BE2C (cell line): ENCODE data around the gene ERCC2.
A peak's percentile ranks its signal among the peaks of the same experiment; 100 is the strongest.
"Not testable (repeated sequence)": the region's sequence is repeated elsewhere in the genome, so short reads cannot be mapped to it uniquely, and the experiment has no call there.

Experiments used
- DNase-seq: peaks from one replicate; pipeline ENCODE4 v3.0.0-alpha.2; 2020
- H3K27me3 ChIP-seq: fragments of 250-450 bp; sonication (Bioruptor Pico); 2 replicates; pipeline ENCODE4 v1.5.1; 2020; ENCODE audit warnings: mild to moderate bottlenecking
- H3K36me3 ChIP-seq: fragments of 250-450 bp; sonication (Bioruptor Pico); 2 replicates; pipeline ENCODE4 v1.5.1; 2020; ENCODE audit warnings: mild to moderate bottlenecking
- H3K4me1 ChIP-seq: fragments of 250-450 bp; sonication (Bioruptor Pico); 2 replicates; pipeline ENCODE4 v1.5.1; 2020
- H3K4me3 ChIP-seq: 2 replicates; pipeline ENCODE4 v1.5.1; 2011; ENCODE audit warnings: low read depth, low read length
- H3K9me3 ChIP-seq: fragments of 250-450 bp; sonication (Bioruptor Pico); 2 replicates; pipeline ENCODE4 v1.5.1; 2020
- TF ChIP-seq, protein P1 (sequence below): IDR thresholded peaks from 2 replicates; pipeline ENCODE4 v1.5.1; 2012; ENCODE audit warnings: mild to moderate bottlenecking, low read depth, low read length

ERCC2 gene

GRCh38 chr19:45314708-45315245, 55.6 kb downstream of the ERCC2 start:
- H3K27me3 ChIP-seq: peaks cover 21% of the 10 kb centered on the region
- no peaks in the 10 kb centered on the region for H3K4me1 ChIP-seq
- no peaks in the 10 kb centered on the region for H3K9me3 ChIP-seq
- H3K36me3 ChIP-seq: no peaks in the 10 kb centered on the region
- no peak overlapping the region for H3K4me3 ChIP-seq
- no peak for DNase-seq
- TF ChIP-seq, protein P1, sequence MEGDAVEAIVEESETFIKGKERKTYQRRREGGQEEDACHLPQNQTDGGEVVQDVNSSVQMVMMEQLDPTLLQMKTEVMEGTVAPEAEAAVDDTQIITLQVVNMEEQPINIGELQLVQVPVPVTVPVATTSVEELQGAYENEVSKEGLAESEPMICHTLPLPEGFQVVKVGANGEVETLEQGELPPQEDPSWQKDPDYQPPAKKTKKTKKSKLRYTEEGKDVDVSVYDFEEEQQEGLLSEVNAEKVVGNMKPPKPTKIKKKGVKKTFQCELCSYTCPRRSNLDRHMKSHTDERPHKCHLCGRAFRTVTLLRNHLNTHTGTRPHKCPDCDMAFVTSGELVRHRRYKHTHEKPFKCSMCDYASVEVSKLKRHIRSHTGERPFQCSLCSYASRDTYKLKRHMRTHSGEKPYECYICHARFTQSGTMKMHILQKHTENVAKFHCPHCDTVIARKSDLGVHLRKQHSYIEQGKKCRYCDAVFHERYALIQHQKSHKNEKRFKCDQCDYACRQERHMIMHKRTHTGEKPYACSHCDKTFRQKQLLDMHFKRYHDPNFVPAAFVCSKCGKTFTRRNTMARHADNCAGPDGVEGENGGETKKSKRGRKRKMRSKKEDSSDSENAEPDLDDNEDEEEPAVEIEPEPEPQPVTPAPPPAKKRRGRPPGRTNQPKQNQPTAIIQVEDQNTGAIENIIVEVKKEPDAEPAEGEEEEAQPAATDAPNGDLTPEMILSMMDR: no peak

DNA sequence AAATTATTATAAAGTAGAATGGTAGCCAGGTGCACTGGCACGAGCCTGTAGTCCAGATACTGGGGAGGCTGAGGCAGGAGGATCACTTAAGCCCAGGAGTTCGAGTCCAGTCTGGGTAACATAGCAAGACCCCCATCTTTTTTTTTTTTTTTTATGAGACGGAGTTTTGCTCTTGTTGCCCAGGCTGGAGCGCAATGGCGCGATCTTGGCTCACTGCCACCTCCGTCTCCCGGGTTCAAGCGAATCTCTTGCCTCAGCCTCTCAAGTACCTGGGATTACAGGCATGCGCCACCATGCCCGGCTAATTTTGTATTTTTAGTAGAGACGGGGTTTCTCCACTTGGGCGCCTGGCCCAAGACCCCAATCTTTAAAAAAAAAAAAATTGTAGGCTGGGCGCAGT, 58.1 kb downstream of the ERCC2 start:
- peaks cover 18% of the 10 kb centered on the region for H3K27me3 ChIP-seq
- not testable (repeated sequence) for H3K9me3 ChIP-seq, H3K4me1 ChIP-seq, DNase-seq, H3K4me3 ChIP-seq, H3K36me3 ChIP-seq

GRCh38 chr19:45311621-45312020, 58.8 kb downstream of the ERCC2 start:
- peaks cover 3% of the 10 kb centered on the region; the same call in 1 of the 2 replicates for H3K4me1 ChIP-seq
- H3K4me3 ChIP-seq: no peak overlapping the region
- TF ChIP-seq, protein P1: no peak; the same call in 1 of the 2 replicates
- H3K27me3 ChIP-seq: peaks cover 18% of the 10 kb centered on the region
- DNase-seq: no peak
- H3K9me3 ChIP-seq: no peaks in the 10 kb centered on the region
- H3K36me3 ChIP-seq: no peaks in the 10 kb centered on the region

DNA sequence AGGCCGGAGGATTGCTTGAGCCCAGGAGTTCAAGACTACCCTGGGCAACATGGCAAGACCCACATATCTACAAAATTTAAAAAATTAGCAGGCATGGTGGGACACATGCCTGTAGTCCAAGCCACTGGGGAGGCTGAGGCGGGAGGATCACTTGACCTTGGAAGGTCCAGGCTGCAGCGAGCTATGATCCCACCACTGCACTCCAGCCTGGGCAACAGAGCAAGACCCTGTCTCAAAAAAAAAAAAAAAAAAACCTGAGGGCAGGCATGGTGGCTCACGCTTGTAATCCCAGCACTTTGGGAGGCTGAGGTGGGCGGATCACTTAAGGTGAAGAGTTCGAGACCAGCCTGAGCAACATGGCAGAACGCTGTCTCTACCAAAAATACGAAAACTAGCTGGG, 61.1 kb downstream of the ERCC2 start:
- H3K9me3 ChIP-seq, H3K27me3 ChIP-seq, H3K4me1 ChIP-seq, DNase-seq, H3K36me3 ChIP-seq, H3K4me3 ChIP-seq: not testable (repeated sequence)

DNA sequence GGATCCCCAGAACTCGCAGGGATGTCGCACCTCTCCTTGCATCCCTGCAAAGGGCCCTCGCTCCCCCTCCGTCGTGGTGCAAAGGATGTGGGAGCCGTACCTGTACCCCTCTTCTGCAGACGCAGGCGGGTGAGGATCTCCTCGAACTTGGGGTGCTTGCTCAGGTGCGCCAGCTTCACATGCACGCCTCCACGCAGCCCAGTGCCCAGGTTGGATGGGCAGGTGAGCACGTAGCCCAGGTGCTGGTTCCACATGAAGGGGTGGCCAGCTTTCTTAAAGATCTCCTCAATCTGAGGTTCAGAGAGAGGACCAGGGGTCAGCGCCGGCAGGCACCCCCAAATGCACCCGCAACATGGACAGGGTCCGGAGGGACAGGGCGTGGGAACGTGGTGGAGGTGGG, 63.0 kb downstream of the ERCC2 start:
- TF ChIP-seq, protein P1: no peak
- no peaks in the 10 kb centered on the region for H3K27me3 ChIP-seq
- no peaks in the 10 kb centered on the region for H3K9me3 ChIP-seq
- no peak for DNase-seq
- H3K4me3 ChIP-seq: no peak overlapping the region
- H3K4me1 ChIP-seq: peaks cover 4% of the 10 kb centered on the region; the same call in 1 of the 2 replicates
- no peaks in the 10 kb centered on the region for H3K36me3 ChIP-seq

DNA sequence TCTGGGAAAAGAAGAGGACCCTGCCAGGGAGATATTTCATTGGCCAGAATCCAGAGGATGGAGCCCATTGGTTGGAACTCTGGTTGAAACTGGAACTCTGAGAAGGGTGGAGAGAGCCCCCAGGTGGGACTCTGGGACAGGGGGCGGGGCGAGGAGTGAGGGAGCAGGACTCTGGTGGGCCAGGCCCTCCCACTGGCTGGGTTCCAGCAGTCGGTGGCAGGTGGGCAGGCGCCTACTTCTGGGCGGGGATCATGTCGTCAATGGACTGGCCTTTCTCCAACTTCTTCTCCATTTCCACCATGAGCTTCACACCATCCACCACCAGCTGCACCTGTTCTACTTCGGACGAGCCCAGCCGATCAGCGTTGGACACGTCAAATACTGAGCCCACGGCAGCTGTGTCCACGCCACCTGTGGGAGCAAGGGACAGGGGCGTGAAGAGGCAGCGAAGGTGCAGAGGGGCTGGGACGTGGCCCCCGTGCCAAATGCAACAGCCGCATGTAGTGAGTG, 63.8 kb downstream of the ERCC2 start:
- no peak overlapping the region for H3K4me3 ChIP-seq
- no peaks in the 10 kb centered on the region for H3K27me3 ChIP-seq
- TF ChIP-seq, protein P1: no peak
- H3K4me1 ChIP-seq: peaks cover 4% of the 10 kb centered on the region; the same call in 1 of the 2 replicates
- peak; percentile 65 for DNase-seq
- no peaks in the 10 kb centered on the region for H3K36me3 ChIP-seq
- no peaks in the 10 kb centered on the region for H3K9me3 ChIP-seq

DNA sequence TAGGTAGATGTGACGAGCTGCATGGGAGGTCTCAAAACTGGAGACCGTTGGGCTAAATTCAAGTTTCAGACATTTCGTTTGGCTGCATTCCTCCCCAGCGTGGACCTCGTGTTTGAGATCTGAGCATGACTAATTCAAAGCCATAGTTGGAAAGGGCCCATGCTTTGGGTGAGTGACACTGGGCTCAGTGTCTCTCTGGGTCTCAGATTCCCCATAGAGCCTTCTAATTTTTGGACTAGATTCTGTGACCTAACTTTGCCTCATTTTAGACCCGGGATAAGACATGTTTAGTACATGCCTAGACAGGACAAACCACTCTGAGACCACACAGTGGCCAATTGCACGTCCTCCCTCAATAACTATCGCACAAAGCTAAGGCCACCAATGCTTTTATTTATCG, 64.3 kb downstream of the ERCC2 start:
- Histone ChIP-seq H3K9me3 (no peaks in the 10 kb centered on the region), H3K4me1 (peaks cover 4% of the 10 kb centered on the region; the same call in 1 of the 2 replicates), H3K27me3 (no peaks in the 10 kb centered on the region), H3K36me3 (no peaks in the 10 kb centered on the region), H3K4me3 (no peak overlapping the region)
- TF ChIP-seq, protein P1: no peak
- no peak for DNase-seq
